Measurements from ENCODE around the gene FAM209B.

Gene FAM209B

DNA sequence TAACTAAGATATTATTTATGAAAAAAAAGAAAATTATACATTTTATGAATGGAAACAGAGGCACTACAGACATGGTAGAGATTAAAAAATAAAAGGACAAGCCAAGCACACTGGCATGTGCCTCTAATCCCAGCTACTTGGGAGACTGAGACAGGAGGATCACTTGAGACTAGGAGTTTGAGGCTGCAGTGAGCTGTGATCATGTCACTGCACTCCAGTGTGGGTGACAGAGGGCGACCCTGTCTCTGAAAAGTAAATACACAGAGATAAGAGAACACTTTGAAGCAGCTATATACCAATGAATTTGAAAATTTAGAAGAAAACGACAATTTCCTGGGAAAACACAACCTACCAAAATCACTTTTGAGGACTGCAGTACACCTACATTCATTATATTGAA, 48.7 kb downstream of the FAM209B start:
- in situ Hi-C loops (cut with HindIII; ENCODE audit: low sequenced_read_pairs): no loop called here
- TF ChIP-seq, protein P1, sequence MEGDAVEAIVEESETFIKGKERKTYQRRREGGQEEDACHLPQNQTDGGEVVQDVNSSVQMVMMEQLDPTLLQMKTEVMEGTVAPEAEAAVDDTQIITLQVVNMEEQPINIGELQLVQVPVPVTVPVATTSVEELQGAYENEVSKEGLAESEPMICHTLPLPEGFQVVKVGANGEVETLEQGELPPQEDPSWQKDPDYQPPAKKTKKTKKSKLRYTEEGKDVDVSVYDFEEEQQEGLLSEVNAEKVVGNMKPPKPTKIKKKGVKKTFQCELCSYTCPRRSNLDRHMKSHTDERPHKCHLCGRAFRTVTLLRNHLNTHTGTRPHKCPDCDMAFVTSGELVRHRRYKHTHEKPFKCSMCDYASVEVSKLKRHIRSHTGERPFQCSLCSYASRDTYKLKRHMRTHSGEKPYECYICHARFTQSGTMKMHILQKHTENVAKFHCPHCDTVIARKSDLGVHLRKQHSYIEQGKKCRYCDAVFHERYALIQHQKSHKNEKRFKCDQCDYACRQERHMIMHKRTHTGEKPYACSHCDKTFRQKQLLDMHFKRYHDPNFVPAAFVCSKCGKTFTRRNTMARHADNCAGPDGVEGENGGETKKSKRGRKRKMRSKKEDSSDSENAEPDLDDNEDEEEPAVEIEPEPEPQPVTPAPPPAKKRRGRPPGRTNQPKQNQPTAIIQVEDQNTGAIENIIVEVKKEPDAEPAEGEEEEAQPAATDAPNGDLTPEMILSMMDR (IDR thresholded peaks at IDR 0.05; ENCODE audit: low read depth, low read length, missing control alignments): no peak
- H3K4me3 ChIP-seq (ENCODE audit: low read depth, low read length): no peak overlapping the region
- DNase-seq (ENCODE audit: low read depth): no peak

DNA sequence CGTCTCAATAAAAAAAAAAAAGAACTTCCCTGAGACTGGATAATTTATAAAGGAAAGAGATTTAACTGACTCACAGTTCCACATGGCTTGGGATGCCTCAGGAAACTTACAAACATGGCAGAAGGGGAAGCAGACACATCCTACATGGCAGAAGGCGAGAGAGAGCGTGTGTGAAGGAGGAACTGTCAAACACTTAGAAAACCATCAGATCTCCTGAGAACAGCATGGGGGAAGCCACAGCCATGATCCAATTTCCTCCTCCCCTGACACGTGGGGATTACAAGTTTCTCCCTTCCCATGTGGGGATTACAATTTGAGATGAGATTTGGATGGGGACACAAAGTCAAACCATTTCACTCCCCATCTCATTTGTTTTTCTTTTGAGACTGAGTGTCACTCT, 49.5 kb downstream of the FAM209B start:
- H3K4me3 ChIP-seq (ENCODE audit: low read depth, low read length): no peak overlapping the region

DNA sequence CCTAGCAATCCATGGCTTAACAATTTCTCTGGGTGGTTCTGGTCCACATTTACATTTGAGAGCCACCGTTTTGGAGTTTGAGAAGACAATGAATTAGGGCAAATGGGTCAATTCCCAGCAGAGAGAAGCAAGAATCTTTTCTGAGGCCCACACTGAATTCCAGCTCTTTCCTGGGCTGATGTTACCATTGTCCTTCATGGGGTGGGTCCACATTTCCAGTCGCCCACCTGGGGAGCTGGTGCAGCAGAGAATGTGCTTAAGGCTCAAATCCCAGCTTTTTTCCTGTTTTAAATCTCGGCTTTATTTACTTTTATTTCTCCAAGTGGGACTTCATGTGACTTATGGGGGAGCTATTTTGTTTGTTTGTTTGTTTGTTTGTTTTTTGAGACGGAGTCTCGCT, 51.9 kb downstream of the FAM209B start:
- in situ Hi-C loops (cut with HindIII; ENCODE audit: low sequenced_read_pairs): no loop called here
- TF ChIP-seq, protein P1 (IDR thresholded peaks at IDR 0.05; ENCODE audit: low read depth, low read length, missing control alignments): no peak
- no peak overlapping the region for H3K4me3 ChIP-seq (ENCODE audit: low read depth, low read length)
- DNase-seq (ENCODE audit: low read depth): no peak

More for the DNA sequence above, 49.5 kb downstream of the FAM209B start:
- TF ChIP-seq, protein P1 (IDR thresholded peaks at IDR 0.05; ENCODE audit: low read depth, low read length, missing control alignments): no peak
- DNase-seq (ENCODE audit: low read depth): no peak
- in situ Hi-C loops (cut with HindIII; ENCODE audit: low sequenced_read_pairs): no loop called here
